ENCODE measurements around the gene FGD1. TPM values are rescaled to one million over a fixed set of nuclear protein-coding genes. Genes with fewer than 3 reads are reported as not detected.

FGD1 gene
- total RNA-seq, 2 donors from 2014 or later, result 0.32 to 0.46 TPM

DNA sequence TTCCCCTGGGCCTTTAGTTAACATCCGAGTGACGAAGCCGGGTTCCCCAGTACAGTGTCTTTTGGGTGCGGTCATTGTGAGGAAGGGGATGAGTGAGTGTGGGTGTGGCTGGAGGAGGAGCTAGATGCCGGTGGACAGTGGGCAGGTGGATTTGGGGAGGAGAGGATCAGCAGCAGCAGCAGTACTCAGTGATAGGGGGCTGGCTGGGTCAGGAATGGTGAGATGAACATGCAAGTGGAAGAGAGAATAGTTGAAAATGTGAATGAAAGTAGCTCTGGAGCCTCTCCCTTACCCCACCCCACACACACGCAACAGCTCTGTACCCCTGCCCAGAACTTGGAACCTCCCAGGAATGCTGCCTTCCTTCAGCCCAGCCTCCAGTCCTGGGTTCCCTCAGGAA lies 51.3 kb downstream of the FGD1 start:
- Mint-ChIP-seq H3K36me3 (ENCODE audit: insufficient read depth in 2 of 2) (peaks cover 3 to 7% of the 10 kb centered on the region in 2 donors), H3K4me1 (ENCODE audit: low read depth) (peaks cover 18% of the 10 kb centered on the region), H3K9me3 (no peaks in the 10 kb centered on the region), H3K4me3 (no peak overlapping the region), H3K27me3 (ENCODE audit: low read depth) (no peaks in the 10 kb centered on the region), H3K27ac (no peak overlapping the region)
- DNase-seq (no peak), ATAC-seq (replicated peaks in 1 of 2) (no peak)

DNA sequence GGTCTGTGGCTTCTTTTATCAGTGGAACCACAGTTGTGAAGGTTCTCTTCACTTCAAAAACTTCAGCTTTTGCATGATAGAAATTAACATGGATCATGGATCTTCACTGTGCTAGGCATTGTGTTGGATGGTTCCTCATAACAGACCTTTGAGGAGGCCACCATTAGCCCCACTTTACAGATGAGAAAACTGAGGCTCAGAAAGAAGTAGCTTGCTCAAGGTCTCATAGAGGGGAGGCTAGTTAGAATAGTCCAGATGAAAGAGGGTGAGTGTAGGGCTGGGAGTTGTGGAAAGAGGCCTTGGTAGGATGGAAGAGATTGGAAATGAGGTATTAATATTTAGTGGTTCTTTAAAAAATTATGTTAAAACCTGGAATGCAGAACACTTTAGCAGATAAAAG lies 53.2 kb downstream of the FGD1 start:
- DNase-seq (no peak), ATAC-seq (replicated peaks in 1 of 2) (no peak)
- Mint-ChIP-seq H3K4me1 (ENCODE audit: low read depth) (peaks cover 18% of the 10 kb centered on the region), H3K4me3 (no peak overlapping the region), H3K9me3 (no peaks in the 10 kb centered on the region), H3K36me3 (ENCODE audit: insufficient read depth in 2 of 2) (peaks cover 3 to 7% of the 10 kb centered on the region in 2 donors), H3K27ac (no peak overlapping the region), H3K27me3 (ENCODE audit: low read depth) (no peaks in the 10 kb centered on the region)

- Mint-ChIP-seq H3K36me3 (ENCODE audit: insufficient read depth in 2 of 2) (peaks cover 3 to 7% of the 10 kb centered on the region in 2 donors), H3K9me3 (no peaks in the 10 kb centered on the region), H3K4me1 (ENCODE audit: low read depth) (peaks cover 18% of the 10 kb centered on the region), H3K4me3 (peak within 1 kb of the TSS; percentile 96 to 100), H3K27me3 (ENCODE audit: low read depth) (no peaks in the 10 kb centered on the region), H3K27ac (peak within 1 kb of the TSS; percentile 97)
- DNase-seq (peak; percentile 76 to 82), ATAC-seq (replicated peaks in 1 of 2) (peak; percentile 99)
Measured at GRCh38 chrX:54439960-54440871, 55.8 kb downstream of the FGD1 start, which contains the start of gene TSR2. Gene TSR2, plus strand, starts transcription at chrX:54440404. Its CDS starts 18 bp downstream, at chrX:54440422.

DNA sequence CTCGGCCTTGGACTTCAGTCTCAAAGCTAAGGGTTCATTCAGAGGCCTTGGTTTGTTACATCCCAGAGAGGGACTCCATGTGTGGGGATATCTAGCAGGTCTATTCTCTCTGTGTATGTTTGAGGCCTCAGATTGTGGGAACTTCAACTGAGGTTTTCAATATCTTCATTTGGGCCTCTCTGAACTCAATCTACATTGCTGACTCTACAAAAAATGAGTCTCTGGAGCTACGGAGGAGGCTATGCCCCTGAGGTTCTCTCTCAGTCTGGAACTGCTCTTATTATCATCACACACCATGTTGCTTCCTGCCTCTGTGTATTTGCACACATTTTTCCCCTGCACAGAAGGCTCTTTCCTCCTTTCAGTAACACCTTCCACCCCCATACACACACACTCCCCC lies 60.9 kb downstream of the FGD1 start:
- no peak for ATAC-seq (replicated peaks in 1 of 2)
- Mint-ChIP-seq H3K4me3 (no peak overlapping the region), H3K27ac (no peak overlapping the region)

GRCh38 chrX:54430519-54430918 lies 65.5 kb downstream of the FGD1 start:
- H3K27ac Mint-ChIP-seq, result no peak overlapping the region
- H3K9me3 Mint-ChIP-seq, result no peaks in the 10 kb centered on the region
- no peak overlapping the region for H3K4me3 Mint-ChIP-seq
- peaks cover 10% of the 10 kb centered on the region for H3K27me3 Mint-ChIP-seq (ENCODE audit: low read depth)
- no peaks in the 10 kb centered on the region for H3K4me1 Mint-ChIP-seq (ENCODE audit: low read depth)
- ATAC-seq (replicated peaks in 1 of 2) (no peak), DNase-seq (no peak)
- H3K36me3 Mint-ChIP-seq (ENCODE audit: insufficient read depth in 2 of 2), result no peaks in the 10 kb centered on the region

More for the DNA sequence above, 60.9 kb downstream of the FGD1 start:
- no peaks in the 10 kb centered on the region for H3K27me3 Mint-ChIP-seq (ENCODE audit: low read depth)
- no peak for DNase-seq
- no peaks in the 10 kb centered on the region for H3K36me3 Mint-ChIP-seq (ENCODE audit: insufficient read depth in 2 of 2)
- H3K4me1 Mint-ChIP-seq (ENCODE audit: low read depth), result no peaks in the 10 kb centered on the region
- no peaks in the 10 kb centered on the region for H3K9me3 Mint-ChIP-seq

GRCh38 chrX:54427837-54428424 lies 68.1 kb downstream of the FGD1 start:
- Mint-ChIP-seq H3K4me3 (no peak overlapping the region), H3K9me3 (no peaks in the 10 kb centered on the region), H3K4me1 (ENCODE audit: low read depth) (no peaks in the 10 kb centered on the region), H3K36me3 (ENCODE audit: insufficient read depth in 2 of 2) (no peaks in the 10 kb centered on the region), H3K27ac (no peak overlapping the region), H3K27me3 (ENCODE audit: low read depth) (peaks cover 10% of the 10 kb centered on the region)
- DNase-seq (no peak), ATAC-seq (replicated peaks in 1 of 2) (no peak)

DNA sequence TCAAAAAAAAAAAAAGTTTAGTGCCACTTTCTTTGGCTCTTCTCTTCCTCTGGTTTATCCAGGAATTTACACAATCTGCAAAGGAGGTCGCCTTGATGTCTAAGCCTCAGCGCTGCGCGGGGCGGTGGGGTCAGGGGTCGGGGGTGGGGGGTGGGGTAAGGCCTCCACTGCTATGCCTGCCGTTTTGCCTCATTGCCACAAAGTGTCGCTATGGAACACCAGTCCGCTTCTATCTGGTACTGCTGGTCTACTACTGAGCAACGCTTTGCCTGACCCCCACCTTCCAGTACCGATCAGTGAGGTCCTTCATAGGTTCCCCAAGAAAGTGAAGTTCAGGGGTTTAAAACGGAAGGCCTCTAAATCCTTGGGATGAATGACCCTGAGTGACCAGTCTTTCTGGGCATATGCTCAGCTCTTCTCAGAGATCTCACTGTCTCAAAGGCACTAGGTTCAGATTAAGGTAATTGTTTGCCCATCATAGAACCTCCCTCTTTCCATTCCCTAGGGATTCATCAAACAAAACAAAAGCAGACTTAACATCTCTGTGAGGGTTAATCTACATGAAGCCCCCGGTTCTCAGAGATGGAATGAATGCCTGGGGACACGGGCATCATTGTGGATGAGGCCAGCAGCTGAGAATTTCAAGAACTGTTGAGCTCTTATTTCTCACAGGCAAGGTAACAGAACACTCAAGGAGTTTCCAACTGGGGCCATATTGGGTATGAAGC lies 72.7 kb downstream of the FGD1 start:
- Mint-ChIP-seq H3K27me3 (ENCODE audit: low read depth) (peaks cover 18% of the 10 kb centered on the region), H3K4me3 (no peak overlapping the region), H3K36me3 (ENCODE audit: insufficient read depth in 2 of 2) (no peaks in the 10 kb centered on the region), H3K9me3 (no peaks in the 10 kb centered on the region), H3K4me1 (ENCODE audit: low read depth) (no peaks in the 10 kb centered on the region), H3K27ac (no peak overlapping the region)
- peak in 1 of 2 donors; percentile 51 for ATAC-seq (replicated peaks in 1 of 2)
- peak in 1 of 2 donors; percentile 6 for DNase-seq

DNA sequence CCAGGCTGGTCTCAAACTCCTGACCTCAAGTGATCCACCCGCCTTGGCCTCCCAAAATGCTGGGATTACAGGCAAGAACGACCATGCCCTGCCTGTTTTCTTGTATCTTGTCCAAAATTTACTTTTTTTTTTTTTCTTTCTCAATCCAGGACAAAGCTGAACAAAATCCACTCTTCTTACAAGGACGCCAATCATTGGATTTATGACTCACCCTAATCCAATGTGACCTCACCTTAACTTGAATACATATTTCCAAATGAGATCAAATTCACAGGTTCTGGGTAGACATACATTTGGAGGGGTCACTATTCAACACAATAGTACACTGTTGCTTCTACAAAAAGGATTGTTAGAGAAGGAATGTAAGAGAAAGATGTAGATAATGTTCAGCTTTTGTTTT lies 73.9 kb downstream of the FGD1 start:
- Mint-ChIP-seq H3K36me3 (ENCODE audit: insufficient read depth in 2 of 2) (no peaks in the 10 kb centered on the region), H3K9me3 (no peaks in the 10 kb centered on the region), H3K4me1 (ENCODE audit: low read depth) (no peaks in the 10 kb centered on the region), H3K4me3 (no peak overlapping the region), H3K27ac (no peak overlapping the region), H3K27me3 (ENCODE audit: low read depth) (peaks cover 20% of the 10 kb centered on the region)
- DNase-seq, result no peak
- ATAC-seq (replicated peaks in 1 of 2), result no peak

- no peaks in the 10 kb centered on the region for H3K4me1 Mint-ChIP-seq (ENCODE audit: low read depth)
- DNase-seq (no peak), ATAC-seq (replicated peaks in 1 of 2) (no peak)
- no peak overlapping the region for H3K4me3 Mint-ChIP-seq
- no peaks in the 10 kb centered on the region for H3K9me3 Mint-ChIP-seq
- H3K36me3 Mint-ChIP-seq (ENCODE audit: insufficient read depth in 2 of 2), result no peaks in the 10 kb centered on the region
- H3K27me3 Mint-ChIP-seq (ENCODE audit: low read depth), result peaks cover 40% of the 10 kb centered on the region
- no peak overlapping the region for H3K27ac Mint-ChIP-seq
Measured at GRCh38 chrX:54419559-54420302, 76.3 kb downstream of the FGD1 start.

DNA sequence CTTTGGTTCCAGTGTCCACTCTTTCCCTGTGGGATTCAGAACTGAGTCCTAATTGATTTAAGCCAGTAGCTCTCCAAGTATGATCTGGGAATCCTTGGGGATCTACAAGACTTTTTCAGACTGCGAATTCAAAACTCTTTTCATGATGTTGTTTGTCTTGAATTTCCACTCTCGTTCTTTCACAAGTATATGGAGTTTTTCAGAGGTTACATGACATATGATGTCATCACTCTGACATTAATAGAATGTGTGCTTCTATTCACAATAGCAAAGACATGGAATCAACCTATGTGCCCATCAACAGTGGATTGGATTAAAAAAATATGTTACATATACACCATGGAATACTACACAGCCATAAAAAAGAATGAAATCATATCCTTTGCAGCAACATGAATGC lies 79.1 kb downstream of the FGD1 start:
- H3K27me3 Mint-ChIP-seq (ENCODE audit: low read depth), result peaks cover 40% of the 10 kb centered on the region

GRCh38 chrX:54415534-54416350 lies 80.3 kb downstream of the FGD1 start:
- DNase-seq (no peak), ATAC-seq (replicated peaks in 1 of 2) (no peak)
- H3K36me3 Mint-ChIP-seq (ENCODE audit: insufficient read depth in 2 of 2), result no peaks in the 10 kb centered on the region
- H3K27ac Mint-ChIP-seq, result no peak overlapping the region
- H3K4me1 Mint-ChIP-seq (ENCODE audit: low read depth), result no peaks in the 10 kb centered on the region
- H3K4me3 Mint-ChIP-seq, result no peak overlapping the region
- H3K27me3 Mint-ChIP-seq (ENCODE audit: low read depth), result peaks cover 36% of the 10 kb centered on the region
- no peaks in the 10 kb centered on the region for H3K9me3 Mint-ChIP-seq

More for the DNA sequence above, 79.1 kb downstream of the FGD1 start:
- no peak overlapping the region for H3K4me3 Mint-ChIP-seq
- ATAC-seq (replicated peaks in 1 of 2) (no peak), DNase-seq (no peak)
- no peaks in the 10 kb centered on the region for H3K4me1 Mint-ChIP-seq (ENCODE audit: low read depth)
- H3K27ac Mint-ChIP-seq, result no peak overlapping the region
- H3K9me3 Mint-ChIP-seq, result no peaks in the 10 kb centered on the region
- H3K36me3 Mint-ChIP-seq (ENCODE audit: insufficient read depth in 2 of 2), result no peaks in the 10 kb centered on the region

DNA sequence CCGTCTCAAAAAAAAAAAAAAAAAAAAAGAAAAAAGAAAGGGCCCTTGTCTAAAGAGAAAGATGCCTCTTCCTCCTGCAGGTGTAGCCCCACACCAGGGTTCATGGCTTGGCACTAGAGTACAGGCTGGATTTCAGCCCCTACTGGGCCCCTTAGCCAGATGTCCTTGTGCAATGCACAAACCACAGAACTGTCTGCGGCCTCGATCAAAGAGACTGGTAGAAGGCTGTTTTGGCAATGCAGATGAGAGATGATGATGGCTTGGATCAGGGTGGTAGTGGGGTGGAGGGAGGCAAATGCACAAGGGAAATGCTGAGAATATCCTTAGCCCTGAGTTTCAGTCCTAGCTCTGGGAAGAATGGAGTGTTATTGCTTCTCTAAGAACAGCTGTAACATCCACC lies 82.3 kb downstream of the FGD1 start:
- no peak overlapping the region for H3K4me3 Mint-ChIP-seq
- no peaks in the 10 kb centered on the region for H3K9me3 Mint-ChIP-seq
- ATAC-seq (replicated peaks in 1 of 2) (no peak), DNase-seq (no peak)
- H3K27ac Mint-ChIP-seq, result no peak overlapping the region
- H3K4me1 Mint-ChIP-seq (ENCODE audit: low read depth), result no peaks in the 10 kb centered on the region
- peaks cover 23% of the 10 kb centered on the region for H3K27me3 Mint-ChIP-seq (ENCODE audit: low read depth)
- H3K36me3 Mint-ChIP-seq (ENCODE audit: insufficient read depth in 2 of 2), result no peaks in the 10 kb centered on the region

All from activated T-cell treated with anti-CD3 and anti-CD28 coated beads, Interleukin-2, amount 50 U/mL, for 72 hours (primary cell).